HCT116 (cell line): Measurements from ENCODE around the gene ANKRD6. TPM values are rescaled to one million over a fixed set of nuclear protein-coding genes. Genes with fewer than 3 reads are reported as not detected.

Experiments
- ATAC-seq: fragments of 200-7000 bp; cut with Tn5 transposase; 2 replicates; pipeline ENCODE4 v1.9.1; 2020; ENCODE audit warnings: mild to moderate bottlenecking, moderate library complexity
- BruUV-seq: library from RNA; stranded (reverse); fragments of 400-500 nt; replicated peaks from 2 replicates; lab custom pipeline; 2021; lab: Mats Ljungman, UMichigan
- CTCF ChIA-PET: fragments of 300-600 bp; sonication (Branson Sonifier 250); formaldehyde crosslinking; loops from one replicate; lab custom pipeline; 2021; ENCODE audit warnings: antibody characterized with exemption; lab: Charles Lee
- POLR2A ChIA-PET: fragments of 300-600, 350-600 bp; sonication (Branson Sonifier 250); formaldehyde crosslinking; loops from one replicate; lab custom pipeline; 2021; ENCODE audit warnings: antibody characterized with exemption; lab: Charles Lee
- RAD21 ChIA-PET, 2 experiments: fragments of 300-600 bp; sonication (Branson Sonifier 250); formaldehyde crosslinking; loops; one replicate each; lab custom pipeline; 2023; ENCODE audit warnings: low total read pairs in 2 of 2; ENCODE audit not compliant: uncharacterized antibody in 2 of 2, unreplicated experiment in 2 of 2, low non-redundant PET in 1 of 2; lab: Charles Lee
- DNase-seq: peaks from one replicate; pipeline ENCODE4 v3.0.0-alpha.2; 2010; ENCODE audit warnings: low read depth, low spot score
- H2AFZ ChIP-seq: fragments of 200-600 bp; shearing (Covaris generic), sonication (generic); 2 replicates; pipeline ENCODE4 v1.6.1; 2017; ENCODE audit warnings: low read depth, mixed run types, mixed read lengths, antibody characterized with exemption, low read length; ENCODE audit not compliant: poor library complexity, severe bottlenecking
- H3K27ac ChIP-seq: 2 replicates; pipeline ENCODE4 v1.5.1; 2012; ENCODE audit warnings: low read depth, low read length
- H3K27me3 ChIP-seq: fragments of 200-600 bp; sonication (generic); 2 replicates; pipeline ENCODE4 v1.6.1; 2016; ENCODE audit warnings: mixed run types, low read length, mixed read lengths; ENCODE audit not compliant: insufficient read depth
- H3K36me3 ChIP-seq, 2 experiments: fragments of 200-500 bp in 1 of 2; fragments of 200-600 bp in 1 of 2; sonication (Bioruptor generic) in 1 of 2; sonication (generic) in 1 of 2; 2 replicates each; pipeline versions ENCODE4 v1.5.1 to v1.6.1; 2014 to 2016; ENCODE audit warnings: low read length in 2 of 2, inconsistent platforms in 1 of 2, mixed read lengths in 1 of 2, mixed run types in 1 of 2; ENCODE audit not compliant: insufficient read depth in 2 of 2, control insufficient read depth in 1 of 2
- H3K4me1 ChIP-seq, 2 experiments: fragments of 200-600 bp in 1 of 2; sonication (generic) in 1 of 2; 2 replicates each; pipeline versions ENCODE4 v1.5.1 to v1.6.1; 2012 to 2017; ENCODE audit warnings: low read length in 2 of 2, inconsistent platforms in 1 of 2, mild to moderate bottlenecking in 1 of 2, mixed read lengths in 1 of 2, mixed run types in 1 of 2, moderate library complexity in 1 of 2; ENCODE audit not compliant: insufficient read depth in 2 of 2, control insufficient read depth in 1 of 2
- H3K4me2 ChIP-seq: fragments of 200-600 bp; sonication (generic); 2 replicates; pipeline ENCODE4 v1.6.1; 2017; ENCODE audit warnings: mixed run types, low read length, mixed read lengths
- H3K4me3 ChIP-seq, 2 experiments: fragments of 200-600 bp in 1 of 2; sonication (generic) in 1 of 2; replicated peaks in 1 of 2; 2 replicates each; pipeline ENCODE4 v1.5.1; 2011 to 2016; ENCODE audit warnings: low read length in 2 of 2, control low read depth in 1 of 2, low read depth in 1 of 2, mild to moderate bottlenecking in 1 of 2, mixed read lengths in 1 of 2, mixed run types in 1 of 2
- H3K79me2 ChIP-seq: fragments of 200-600 bp; sonication (generic); 2 replicates; pipeline ENCODE4 v1.6.1; 2017; ENCODE audit warnings: mild to moderate bottlenecking, mixed run types, low read length, moderate library complexity, mixed read lengths; ENCODE audit not compliant: insufficient read depth
- H3K9ac ChIP-seq: fragments of 200-600 bp; sonication (generic); 2 replicates; pipeline ENCODE4 v1.6.1; 2016; ENCODE audit warnings: low read length, mixed read lengths
- H3K9me2 ChIP-seq: fragments of 200-600 bp; sonication (generic), shearing (Covaris generic); 2 replicates; pipeline ENCODE4 v1.6.1; 2017; ENCODE audit warnings: mixed run types, mild to moderate bottlenecking, moderate library complexity; ENCODE audit not compliant: insufficient read depth
- H3K9me3 ChIP-seq, 2 experiments: fragments of 200-500 bp in 1 of 2; fragments of 200-600 bp in 1 of 2; sonication (Bioruptor generic) in 1 of 2; sonication (generic) in 1 of 2; 2 replicates each; pipeline ENCODE4 v1.6.1; 2014 to 2017; ENCODE audit warnings: low read length in 2 of 2, mixed read lengths in 2 of 2, inconsistent platforms in 1 of 2, low read depth in 1 of 2, mild to moderate bottlenecking in 1 of 2, mixed run types in 1 of 2, moderate library complexity in 1 of 2; ENCODE audit not compliant: control insufficient read depth in 1 of 2, insufficient read depth in 1 of 2
- H4K20me1 ChIP-seq: fragments of 200-600 bp; sonication (generic), shearing (Covaris generic); 2 replicates; pipeline ENCODE4 v1.6.1; 2017; ENCODE audit warnings: mixed run types, mild to moderate bottlenecking, moderate library complexity; ENCODE audit not compliant: insufficient read depth
- ATF3 ChIP-seq: IDR thresholded peaks from 2 replicates; pipeline ENCODE4 v1.6.1; 2012
- CBX3 ChIP-seq: IDR thresholded peaks from 2 replicates; pipeline ENCODE4 v1.6.1; 2012; ENCODE audit warnings: low read depth
- CEBPB ChIP-seq: IDR thresholded peaks from 2 replicates; pipeline ENCODE4 v1.6.1; 2012; ENCODE audit warnings: low read depth
- CTCF ChIP-seq, 3 experiments: fragments of 200-600 bp in 1 of 3; sonication (generic) in 1 of 3; IDR thresholded peaks in 2 of 3; conservative IDR thresholded peaks in 1 of 3; 2 replicates each; pipeline ENCODE4 v1.5.1; 2012 to 2017; ENCODE audit warnings: low read depth in 2 of 3, low read length in 2 of 3, antibody characterized with exemption in 1 of 3, borderline replicate concordance in 1 of 3, control low read depth in 1 of 3, mild to moderate bottlenecking in 1 of 3, mixed read lengths in 1 of 3, mixed run types in 1 of 3, moderate library complexity in 1 of 3; ENCODE audit not compliant: insufficient read depth in 1 of 3
- EGR1 ChIP-seq: IDR thresholded peaks from 2 replicates; pipeline ENCODE4 v1.6.1; 2012; ENCODE audit warnings: low read depth
- ELF1 ChIP-seq: IDR thresholded peaks from 2 replicates; pipeline ENCODE4 v1.6.1; 2012; ENCODE audit warnings: low read depth, borderline replicate concordance
- EZH2 ChIP-seq: fragments of 200-600 bp; sonication (generic); IDR thresholded peaks from 2 replicates; pipeline ENCODE4 v1.6.1; 2017; ENCODE audit warnings: antibody characterized with exemption, mixed run types
- EZH2phosphoT487 ChIP-seq: fragments of 200-600 bp; IDR thresholded peaks from 2 replicates; pipeline ENCODE4 v1.6.1; 2018; ENCODE audit warnings: antibody characterized with exemption, borderline replicate concordance
- MAX ChIP-seq: IDR thresholded peaks from 2 replicates; pipeline ENCODE4 v1.6.1; 2012
- POLR2A ChIP-seq: IDR thresholded peaks from 2 replicates; pipeline ENCODE4 v1.7.0; 2011; ENCODE audit warnings: borderline replicate concordance; ENCODE audit not compliant: insufficient read depth, insufficient read length; ENCODE audit errors: extremely low read depth
- REST ChIP-seq: IDR thresholded peaks from 2 replicates; pipeline ENCODE4 v1.6.1; 2012; ENCODE audit warnings: low read depth
- SIN3A ChIP-seq: IDR thresholded peaks from 2 replicates; pipeline ENCODE4 v1.6.1; 2012; ENCODE audit warnings: low read depth
- SP1 ChIP-seq: IDR thresholded peaks from 2 replicates; pipeline ENCODE4 v1.6.1; 2012; ENCODE audit warnings: low read depth
- TCF7L2 ChIP-seq: IDR thresholded peaks from 2 replicates; pipeline ENCODE4 v1.7.0; 2011; ENCODE audit warnings: borderline replicate concordance, inconsistent platforms; ENCODE audit not compliant: insufficient read depth, insufficient read length; ENCODE audit errors: extremely low read depth
- YY1 ChIP-seq: IDR thresholded peaks from 2 replicates; pipeline ENCODE4 v1.6.1; 2011; ENCODE audit warnings: low read length, low read depth, moderate library complexity, mild to moderate bottlenecking; ENCODE audit not compliant: insufficient replicate concordance; ENCODE audit errors: extremely low read depth
- ZFX ChIP-seq: fragments of 450-650 bp; IDR thresholded peaks from 2 replicates; pipeline ENCODE4 v1.6.1; 2017
- intact Hi-C: fragments of 100-400 bp; cut with micrococcal nuclease; formaldehyde crosslinking; loops from 2 replicates; pipeline ENCODE4 v1.10.0; 2022
- total RNA-seq: library from RNA; stranded (reverse); gene quantifications from one replicate; pipeline ENCODE4 v1.2.1, GENCODE V29; 2021; ENCODE audit not compliant: unreplicated experiment

ANKRD6 gene
- total RNA-seq, 1 experiment from 2014 or later: 9.9 TPM

GRCh38 chr6:89528866-89529265 is 95.9 kb downstream of the ANKRD6 start:
- TF ChIP-seq ELF1: no peak
- TF ChIP-seq EZH2phosphoT487: no peak
- TF ChIP-seq SIN3A: no peak
- no peak for TF ChIP-seq YY1
- no peak for TF ChIP-seq POLR2A
- H3K9me2 ChIP-seq: no peaks in the 10 kb centered on the region
- H3K4me2 ChIP-seq: no peak overlapping the region
- H2AFZ ChIP-seq: no peak overlapping the region
- H3K9me3 ChIP-seq: no peaks in the 10 kb centered on the region
- RAD21 ChIA-PET: no interaction called here
- no peak for ATAC-seq
- H3K4me1 ChIP-seq: no peaks in the 10 kb centered on the region
- H3K27ac ChIP-seq: no peak overlapping the region
- H3K9ac ChIP-seq: no peak overlapping the region
- no peaks in the 10 kb centered on the region for H4K20me1 ChIP-seq
- CTCF ChIA-PET: no interaction called here
- H3K27me3 ChIP-seq: no peaks in the 10 kb centered on the region
- no peaks in the 10 kb centered on the region for H3K36me3 ChIP-seq
- no TSS peak for BruUV-seq
- DNase-seq: no peak
- POLR2A ChIA-PET: no interaction called here
- H3K79me2 ChIP-seq: no peaks in the 10 kb centered on the region
- H3K4me3 ChIP-seq: no peak overlapping the region
- intact Hi-C loops: no loop called here

GRCh38 chr6:89530982-89531381 is 98.0 kb downstream of the ANKRD6 start:
- Histone ChIP-seq H4K20me1 (no peaks in the 10 kb centered on the region), H3K4me3 (no peak overlapping the region), H2AFZ (no peak overlapping the region), H3K9ac (no peak overlapping the region), H3K27ac (no peak overlapping the region), H3K27me3 (no peaks in the 10 kb centered on the region), H3K79me2 (no peaks in the 10 kb centered on the region), H3K36me3 (no peaks in the 10 kb centered on the region), H3K9me3 (no peaks in the 10 kb centered on the region), H3K9me2 (no peaks in the 10 kb centered on the region), H3K4me2 (no peak overlapping the region), H3K4me1 (no peaks in the 10 kb centered on the region)
- intact Hi-C loops: no loop called here
- BruUV-seq: no TSS peak
- DNase-seq (no peak), ATAC-seq (no peak)
- POLR2A ChIA-PET: no interaction called here
- CTCF ChIA-PET: no interaction called here
- RAD21 ChIA-PET: no interaction called here
- no peak for TF ChIP-seq CTCF (IDR thresholded peaks at IDR 0.05 in 2 of 3, conservative IDR thresholded peaks at IDR 0.05 in 1 of 3; ENCODE audit: borderline replicate concordance in 1 of 3, insufficient read depth in 1 of 3, low read depth in 2 of 3, low read length in 2 of 3)
- TF ChIP-seq CEBPB: no peak
- TF ChIP-seq ZFX: no peak
- no peak for TF ChIP-seq ELF1
- no peak for TF ChIP-seq POLR2A
- TF ChIP-seq EZH2: no peak
- TF ChIP-seq EGR1: no peak
- no peak for TF ChIP-seq SP1
- no peak for TF ChIP-seq MAX
- TF ChIP-seq ATF3: no peak
- TF ChIP-seq SIN3A: no peak
- no peak for TF ChIP-seq TCF7L2
- no peak for TF ChIP-seq CBX3
- TF ChIP-seq REST: no peak
- no peak for TF ChIP-seq YY1
- no peak for TF ChIP-seq EZH2phosphoT487
